ENCODE measurements around the gene SART1.

The SART1 gene

DNA sequence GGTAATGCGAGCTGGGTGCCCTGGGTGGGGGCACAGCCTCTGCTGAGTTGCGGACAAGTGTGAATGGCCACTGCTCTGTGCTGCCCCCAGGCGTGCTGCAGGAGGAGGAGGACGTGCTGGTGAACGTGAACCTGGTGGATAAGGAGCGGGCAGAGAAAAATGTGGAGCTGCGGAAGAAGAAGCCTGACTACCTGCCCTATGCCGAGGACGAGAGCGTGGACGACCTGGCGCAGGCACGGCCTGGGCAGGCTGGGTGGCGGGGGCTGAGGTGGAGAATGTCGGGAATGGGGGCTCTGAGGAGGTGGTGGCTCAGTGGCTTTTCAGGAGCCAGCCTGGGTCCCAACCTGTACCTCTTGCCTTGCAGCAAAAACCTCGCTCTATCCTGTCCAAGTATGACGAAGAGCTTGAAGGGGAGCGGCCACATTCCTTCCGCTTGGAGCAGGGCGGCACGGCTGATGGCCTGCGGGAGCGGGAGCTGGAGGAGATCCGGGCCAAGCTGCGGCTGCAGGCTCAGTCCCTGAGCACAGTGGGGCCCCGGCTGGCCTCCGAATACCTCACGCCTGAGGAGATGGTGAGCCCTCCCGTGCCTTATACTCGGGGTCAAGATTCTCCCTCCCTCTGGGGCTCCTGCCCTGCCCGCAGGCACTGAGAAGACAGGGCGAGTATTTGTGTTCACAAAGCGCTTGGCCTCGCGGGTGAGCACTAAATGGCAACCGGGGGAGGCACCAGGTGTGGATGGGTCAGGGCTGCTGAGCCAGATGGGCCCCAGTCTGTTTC, 4.6 kb downstream of the SART1 start:
- no peaks in the 10 kb centered on the region for H3K9me3 Mint-ChIP-seq
- no peaks in the 10 kb centered on the region for H3K27me3 Mint-ChIP-seq
- ATAC-seq (ENCODE audit: low read depth), result no peak
- no peak overlapping the region for H3K27ac Mint-ChIP-seq
- no peak for DNase-seq (ENCODE audit: low spot score in 2 of 2)
- peaks cover 42% of the 10 kb centered on the region for H3K36me3 Mint-ChIP-seq
- H3K4me3 Mint-ChIP-seq, result no peak overlapping the region
- H3K4me1 Mint-ChIP-seq, result peaks cover 32% of the 10 kb centered on the region

DNA sequence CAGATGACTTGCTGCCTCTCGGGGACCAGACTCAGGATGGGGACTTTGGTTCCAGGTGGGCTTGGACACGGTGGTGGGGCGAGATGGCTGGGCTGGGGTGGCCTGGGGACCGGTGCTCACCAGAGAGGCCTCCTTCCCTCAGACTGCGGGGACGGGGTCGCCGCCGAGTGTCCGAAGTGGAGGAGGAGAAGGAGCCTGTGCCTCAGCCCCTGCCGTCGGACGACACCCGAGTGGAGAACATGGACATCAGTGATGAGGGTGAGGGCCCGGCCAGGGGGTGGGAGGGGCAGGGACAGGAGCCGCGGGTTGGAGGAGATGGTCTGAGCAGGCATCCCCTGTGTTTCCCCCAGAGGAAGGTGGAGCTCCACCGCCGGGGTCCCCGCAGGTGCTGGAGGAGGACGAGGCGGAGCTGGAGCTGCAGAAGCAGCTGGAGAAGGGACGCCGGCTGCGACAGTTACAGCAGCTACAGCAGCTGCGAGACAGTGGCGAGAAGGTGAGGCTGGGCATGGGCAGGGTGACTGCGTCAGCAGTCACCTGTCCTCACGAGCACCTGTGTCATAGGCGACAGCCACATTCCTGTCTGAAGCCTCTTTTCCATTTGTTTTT, 5.9 kb downstream of the SART1 start:
- H3K4me3 Mint-ChIP-seq, result no peak overlapping the region
- no peak for ATAC-seq (ENCODE audit: low read depth)
- H3K9me3 Mint-ChIP-seq, result no peaks in the 10 kb centered on the region
- peaks cover 29% of the 10 kb centered on the region for H3K4me1 Mint-ChIP-seq
- no peak overlapping the region for H3K27ac Mint-ChIP-seq
- H3K27me3 Mint-ChIP-seq, result no peaks in the 10 kb centered on the region
- no peak for DNase-seq (ENCODE audit: low spot score in 2 of 2)
- peaks cover 45% of the 10 kb centered on the region for H3K36me3 Mint-ChIP-seq

DNA sequence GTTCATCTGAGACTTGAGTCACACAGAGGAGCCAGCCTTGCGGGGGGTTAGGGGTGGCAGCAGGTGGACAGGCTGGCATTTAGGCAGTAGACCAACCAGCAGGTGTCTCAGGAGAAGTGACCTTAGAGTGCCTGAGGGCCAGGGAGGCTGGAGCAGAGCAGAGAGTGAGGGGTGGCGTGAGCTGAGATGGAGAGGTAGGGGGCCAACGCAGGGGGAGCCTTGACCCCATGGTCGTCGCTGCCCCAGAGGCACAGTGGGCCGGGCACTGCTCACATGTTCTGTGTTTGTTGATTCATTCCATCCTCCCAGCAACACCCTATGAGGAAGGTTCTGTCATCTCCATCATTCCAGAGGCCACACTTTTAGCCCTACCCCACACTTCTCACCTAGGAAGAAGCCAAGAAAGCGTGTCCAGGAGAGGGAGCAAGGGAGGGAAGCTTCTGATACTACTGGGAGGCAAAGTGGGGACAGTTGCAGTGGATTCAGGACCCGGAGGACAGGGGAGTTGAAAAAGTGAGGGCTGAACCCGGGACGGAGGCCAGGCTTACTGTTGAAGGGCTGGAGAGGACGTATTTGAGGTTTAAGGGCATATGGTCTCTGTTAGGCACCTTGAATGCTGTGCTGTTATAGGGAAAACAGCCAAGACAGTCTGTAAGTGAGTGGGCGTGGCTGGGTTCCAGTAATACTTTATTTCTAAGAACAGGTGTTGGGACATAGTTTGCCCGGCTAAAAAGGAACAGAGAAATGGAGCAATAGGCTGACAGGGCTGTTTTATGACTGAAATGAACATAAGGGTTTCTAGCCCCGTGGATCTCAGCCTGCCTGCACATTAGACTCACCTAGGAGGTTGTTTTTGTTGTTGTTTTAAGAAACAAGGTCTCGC, 7.3 kb downstream of the SART1 start:
- ATAC-seq (ENCODE audit: low read depth) (no peak), DNase-seq (ENCODE audit: low spot score in 2 of 2) (no peak)
- Mint-ChIP-seq H3K36me3 (peaks cover 42% of the 10 kb centered on the region), H3K27me3 (no peaks in the 10 kb centered on the region), H3K4me3 (no peak overlapping the region), H3K27ac (peak overlapping the region; percentile 9), H3K4me1 (peaks cover 23% of the 10 kb centered on the region), H3K9me3 (no peaks in the 10 kb centered on the region)

DNA sequence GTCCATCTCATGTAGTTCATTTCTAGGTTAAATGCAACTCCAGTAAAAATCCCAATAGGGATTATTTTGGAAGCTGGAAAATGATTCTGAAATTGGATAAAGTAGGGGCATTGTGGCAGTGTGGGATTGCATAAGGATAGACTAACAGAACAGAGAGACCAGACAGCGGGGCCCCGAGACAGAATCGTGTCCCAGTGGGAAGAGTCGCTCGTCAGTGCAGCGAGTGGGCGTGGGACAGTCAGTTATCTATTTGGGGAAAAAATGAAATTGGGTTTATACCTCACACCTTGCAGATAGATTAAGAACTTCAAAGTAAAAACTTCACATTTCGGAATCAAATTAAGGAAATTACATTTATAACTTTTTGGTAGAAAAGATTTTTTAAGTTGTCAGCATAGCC, 10.6 kb downstream of the SART1 start:
- H3K27me3 Mint-ChIP-seq, result no peaks in the 10 kb centered on the region
- peaks cover 16% of the 10 kb centered on the region for H3K4me1 Mint-ChIP-seq
- no peak overlapping the region for H3K27ac Mint-ChIP-seq
- H3K9me3 Mint-ChIP-seq, result no peaks in the 10 kb centered on the region
- DNase-seq (ENCODE audit: low spot score in 2 of 2) (no peak), ATAC-seq (ENCODE audit: low read depth) (no peak)
- H3K4me3 Mint-ChIP-seq, result no peak overlapping the region
- H3K36me3 Mint-ChIP-seq, result peaks cover 32% of the 10 kb centered on the region

DNA sequence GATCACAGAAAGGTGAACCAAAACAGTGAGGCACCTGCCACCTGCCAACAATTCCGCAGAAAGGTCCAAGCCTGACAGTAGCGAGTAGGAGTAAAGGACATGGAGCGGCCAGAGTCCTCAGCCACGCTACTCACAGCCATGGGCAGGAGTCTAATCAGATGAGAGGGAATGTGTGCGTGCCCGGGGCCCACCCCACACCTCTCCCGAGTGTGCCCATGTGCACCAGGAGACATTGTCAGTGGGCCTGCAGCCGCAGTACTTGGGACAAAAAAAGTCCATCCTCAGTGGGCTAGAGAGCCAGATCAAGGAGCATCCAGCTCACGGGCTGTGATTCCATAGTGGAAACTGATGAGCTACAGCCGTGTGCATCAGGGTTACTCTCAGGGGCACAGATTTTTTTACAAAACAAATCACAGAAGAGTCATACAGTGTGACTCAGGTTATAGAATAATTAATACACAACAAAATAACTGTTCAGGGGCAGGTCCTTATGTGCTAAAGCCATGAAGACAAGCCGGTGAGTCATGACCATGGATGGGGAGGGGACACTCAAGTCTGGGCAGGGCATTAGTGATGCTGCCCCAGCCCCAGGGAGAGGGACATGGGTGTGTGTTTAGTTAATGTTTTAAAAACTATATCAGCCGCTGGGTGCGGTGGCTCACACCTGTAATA, 12.0 kb downstream of the SART1 start:
- Mint-ChIP-seq H3K27me3 (no peaks in the 10 kb centered on the region), H3K9me3 (no peaks in the 10 kb centered on the region), H3K4me3 (no peak overlapping the region), H3K4me1 (peaks cover 13% of the 10 kb centered on the region), H3K27ac (no peak overlapping the region), H3K36me3 (peaks cover 33% of the 10 kb centered on the region)
- DNase-seq (ENCODE audit: low spot score in 2 of 2), result no peak
- no peak for ATAC-seq (ENCODE audit: low read depth)

DNA sequence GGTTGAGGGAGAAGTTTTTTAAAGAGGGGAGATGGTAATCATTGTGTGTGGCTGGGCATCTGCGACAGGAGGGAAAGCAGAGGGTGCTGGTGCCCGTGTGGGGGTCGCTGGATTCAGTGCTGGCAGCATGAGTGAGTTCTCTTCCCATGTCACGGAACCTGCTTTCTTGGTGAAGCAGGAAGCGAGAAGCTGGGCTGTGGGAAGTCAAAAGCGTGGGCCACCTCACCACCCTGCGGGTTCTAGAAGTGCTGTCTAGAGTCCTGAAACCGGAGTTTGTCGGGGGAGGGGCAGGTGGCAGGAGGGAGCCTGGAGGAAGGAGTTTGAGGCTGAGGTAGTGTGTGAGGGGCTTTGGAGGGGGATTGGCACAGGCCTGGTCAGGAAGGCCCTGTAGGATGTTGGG, 14.2 kb downstream of the SART1 start:
- Mint-ChIP-seq H3K27me3 (no peaks in the 10 kb centered on the region), H3K9me3 (no peaks in the 10 kb centered on the region), H3K4me3 (no peak overlapping the region), H3K4me1 (peaks cover 5% of the 10 kb centered on the region), H3K27ac (peak overlapping the region; percentile 16), H3K36me3 (peaks cover 30% of the 10 kb centered on the region)
- DNase-seq (ENCODE audit: low spot score in 2 of 2) (no peak), ATAC-seq (ENCODE audit: low read depth) (no peak)

DNA sequence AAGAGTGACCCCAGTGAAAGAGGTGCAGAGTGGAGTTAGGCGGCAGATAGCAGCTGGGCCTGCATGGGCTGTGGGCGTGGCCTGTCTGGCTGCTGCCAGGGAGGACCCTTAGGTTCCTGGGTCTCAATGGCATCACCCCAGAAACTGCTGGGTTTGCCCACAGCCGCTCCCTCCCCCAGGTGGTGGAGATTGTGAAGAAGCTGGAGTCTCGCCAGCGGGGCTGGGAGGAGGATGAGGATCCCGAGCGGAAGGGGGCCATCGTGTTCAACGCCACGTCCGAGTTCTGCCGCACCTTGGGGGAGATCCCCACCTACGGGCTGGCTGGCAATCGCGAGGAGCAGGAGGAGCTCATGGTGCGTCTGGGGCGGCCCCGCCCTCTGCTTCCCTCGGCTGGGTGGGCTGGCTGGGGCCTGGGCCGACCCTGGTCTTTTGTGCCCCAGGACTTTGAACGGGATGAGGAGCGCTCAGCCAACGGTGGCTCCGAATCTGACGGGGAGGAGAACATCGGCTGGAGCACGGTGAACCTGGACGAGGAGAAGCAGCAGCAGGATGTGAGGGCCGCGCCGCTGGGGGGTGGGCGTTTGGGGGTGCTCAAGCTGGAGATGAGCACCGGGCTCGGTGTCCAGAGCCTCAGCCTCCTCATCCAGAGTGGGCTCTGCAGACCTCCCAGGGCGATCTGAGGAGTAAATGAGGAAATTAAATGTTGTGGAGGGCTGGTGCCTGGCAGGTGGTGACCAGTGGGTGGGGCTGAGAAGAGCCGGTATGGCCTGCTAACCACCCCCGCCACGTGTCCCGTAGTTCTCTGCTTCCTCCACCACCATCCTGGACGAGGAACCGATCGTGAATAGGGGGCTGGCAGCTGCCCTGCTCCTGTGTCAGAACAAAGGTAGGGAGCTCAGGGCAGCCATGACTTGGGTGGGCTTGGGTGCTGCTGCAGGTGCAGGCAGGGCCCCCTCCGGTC, 15.0 kb downstream of the SART1 start:
- Mint-ChIP-seq H3K4me3 (no peak overlapping the region), H3K4me1 (peaks cover 5% of the 10 kb centered on the region), H3K36me3 (peaks cover 29% of the 10 kb centered on the region), H3K27ac (no peak overlapping the region), H3K9me3 (no peaks in the 10 kb centered on the region), H3K27me3 (no peaks in the 10 kb centered on the region)
- DNase-seq (ENCODE audit: low spot score in 2 of 2) (no peak), ATAC-seq (ENCODE audit: low read depth) (no peak)

DNA sequence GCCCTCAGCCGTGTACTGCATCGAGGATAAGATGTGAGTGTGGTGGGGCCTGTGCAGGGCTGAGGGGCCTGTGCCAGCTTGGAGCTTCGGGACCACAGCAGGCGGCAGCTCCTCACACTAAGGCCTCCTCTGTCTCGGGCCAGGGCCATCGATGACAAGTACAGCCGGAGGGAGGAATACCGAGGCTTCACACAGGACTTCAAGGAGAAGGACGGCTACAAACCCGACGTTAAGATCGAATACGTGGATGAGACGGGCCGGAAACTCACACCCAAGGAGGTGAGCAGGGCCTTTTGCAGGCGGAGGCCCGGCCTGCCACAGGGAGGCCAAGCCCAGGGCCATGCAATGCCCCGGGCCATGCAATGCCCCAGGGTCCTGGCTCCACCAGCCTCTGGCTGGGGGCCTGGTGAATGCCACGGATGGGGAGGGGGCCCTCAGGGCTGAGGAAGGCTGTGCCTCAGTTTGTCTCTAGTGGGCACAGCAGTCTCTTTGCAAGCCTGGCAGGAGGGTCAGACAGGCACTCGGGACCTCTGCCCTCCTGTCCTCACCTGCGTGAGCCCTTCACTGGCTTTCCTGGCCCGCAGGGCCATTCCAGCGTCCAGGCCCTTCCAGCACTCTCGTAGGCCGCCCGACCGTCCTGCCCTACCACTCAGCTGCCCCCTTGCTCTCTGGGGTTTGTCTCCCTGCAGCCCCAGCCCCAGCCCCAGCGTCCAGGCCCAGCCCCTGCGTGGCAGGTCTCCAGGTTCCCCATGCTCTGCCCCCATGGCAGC, 16.3 kb downstream of the SART1 start:
- ATAC-seq (ENCODE audit: low read depth), result no peak
- Mint-ChIP-seq H3K9me3 (no peaks in the 10 kb centered on the region), H3K27me3 (no peaks in the 10 kb centered on the region), H3K27ac (no peak overlapping the region), H3K4me3 (no peak overlapping the region), H3K36me3 (peaks cover 25% of the 10 kb centered on the region), H3K4me1 (peaks cover 3% of the 10 kb centered on the region)
- no peak for DNase-seq (ENCODE audit: low spot score in 2 of 2)

DNA sequence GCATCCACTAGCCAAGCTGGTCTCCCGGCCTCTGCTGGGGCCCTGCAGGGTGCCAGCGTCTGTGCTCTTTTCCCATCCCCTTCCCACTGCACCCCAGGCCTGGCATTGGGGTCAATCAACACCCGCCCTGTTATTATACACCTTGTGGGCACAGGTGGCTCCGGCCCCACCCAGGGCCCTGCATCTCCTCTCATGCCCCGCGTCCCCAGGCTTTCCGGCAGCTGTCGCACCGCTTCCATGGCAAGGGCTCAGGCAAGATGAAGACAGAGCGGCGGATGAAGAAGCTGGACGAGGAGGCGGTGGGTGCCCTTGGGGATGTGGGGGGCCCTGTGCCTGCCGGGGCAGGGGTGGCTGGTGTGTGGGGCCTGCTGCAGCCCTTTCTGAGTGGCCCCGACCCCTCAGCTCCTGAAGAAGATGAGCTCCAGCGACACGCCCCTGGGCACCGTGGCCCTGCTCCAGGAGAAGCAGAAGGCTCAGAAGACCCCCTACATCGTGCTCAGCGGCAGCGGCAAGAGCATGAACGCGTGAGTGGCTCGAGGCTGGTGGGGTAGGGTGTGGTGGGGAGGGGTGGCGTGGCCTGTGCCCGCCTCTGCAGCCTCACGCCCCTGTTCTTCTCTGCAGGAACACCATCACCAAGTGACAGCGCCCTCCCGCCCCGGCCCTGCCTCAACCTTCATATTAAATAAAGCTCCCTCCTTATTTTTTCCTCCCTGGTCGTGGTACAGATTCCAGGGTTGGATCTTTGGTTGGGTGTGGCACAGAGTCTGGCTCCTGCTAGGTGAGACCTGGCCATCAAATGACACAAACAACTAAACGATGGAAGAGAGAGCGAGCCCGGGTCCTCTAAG, 17.1 kb downstream of the SART1 start:
- H3K36me3 Mint-ChIP-seq, result peaks cover 21% of the 10 kb centered on the region
- no peaks in the 10 kb centered on the region for H3K4me1 Mint-ChIP-seq
- H3K27me3 Mint-ChIP-seq, result no peaks in the 10 kb centered on the region
- no peak overlapping the region for H3K27ac Mint-ChIP-seq
- H3K9me3 Mint-ChIP-seq, result no peaks in the 10 kb centered on the region
- ATAC-seq (ENCODE audit: low read depth) (no peak), DNase-seq (ENCODE audit: low spot score in 2 of 2) (no peak)
- no peak overlapping the region for H3K4me3 Mint-ChIP-seq

DNA sequence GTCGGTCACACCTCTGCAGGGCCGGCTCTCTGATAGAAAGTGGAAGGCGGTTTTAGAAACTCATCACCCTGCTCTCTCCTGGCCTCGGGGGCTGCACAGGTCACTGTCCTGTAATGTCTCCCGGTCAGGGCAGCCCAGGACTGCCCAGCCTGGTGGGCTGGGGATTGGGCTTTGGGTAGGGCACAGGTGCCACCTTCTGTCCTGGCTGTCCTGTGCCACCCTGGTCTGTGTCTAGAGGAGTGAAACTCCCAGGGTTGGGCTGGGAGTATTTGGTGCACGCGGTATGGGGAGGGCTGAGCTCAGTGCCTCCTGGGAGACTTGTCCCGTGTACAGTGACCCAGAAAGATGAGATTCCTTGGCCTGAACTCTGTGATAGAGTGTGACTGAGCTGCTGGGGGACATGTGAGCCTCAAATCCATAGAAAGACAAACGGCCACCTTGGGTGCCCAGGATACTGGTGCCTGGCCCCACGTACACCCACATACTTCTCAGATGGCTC, 17.8 kb downstream of the SART1 start:
- no peaks in the 10 kb centered on the region for H3K9me3 Mint-ChIP-seq
- H3K36me3 Mint-ChIP-seq, result peaks cover 21% of the 10 kb centered on the region
- no peaks in the 10 kb centered on the region for H3K4me1 Mint-ChIP-seq
- DNase-seq (ENCODE audit: low spot score in 2 of 2), result no peak
- no peak overlapping the region for H3K27ac Mint-ChIP-seq
- H3K27me3 Mint-ChIP-seq, result no peaks in the 10 kb centered on the region
- H3K4me3 Mint-ChIP-seq, result no peak overlapping the region
- no peak for ATAC-seq (ENCODE audit: low read depth)

DNA sequence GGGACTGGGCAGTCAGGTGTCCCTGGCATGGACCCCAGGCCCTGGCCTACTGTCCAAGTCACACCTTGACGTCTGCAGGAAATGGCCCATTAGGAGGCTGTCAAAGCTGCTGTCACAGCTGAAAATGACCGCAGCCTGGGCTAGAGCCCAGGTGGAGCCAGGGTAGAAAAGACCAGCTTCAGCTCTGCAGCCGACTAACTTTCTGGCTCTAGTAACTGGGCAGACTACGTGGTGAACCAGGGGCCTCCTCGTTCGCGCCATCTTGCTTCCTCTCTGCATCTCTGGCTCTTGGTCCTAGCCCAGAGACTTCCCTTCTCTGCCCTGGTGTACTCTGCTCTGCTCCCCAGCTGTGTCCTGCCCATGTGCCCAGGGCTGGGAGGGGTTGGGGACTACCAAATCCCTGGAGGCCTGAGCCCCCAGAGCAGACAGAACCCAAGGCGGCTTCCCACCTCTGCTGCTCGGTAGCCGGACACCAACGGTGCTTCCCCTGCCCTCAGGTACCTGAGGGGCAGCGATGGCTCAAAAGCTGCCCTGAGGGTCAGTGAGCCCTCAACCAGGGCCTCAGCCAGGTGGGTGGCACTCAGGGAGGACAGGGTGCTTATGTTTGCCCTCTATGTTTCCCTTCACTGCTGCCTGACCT, 19.7 kb downstream of the SART1 start:
- no peaks in the 10 kb centered on the region for H3K4me1 Mint-ChIP-seq
- no peak for DNase-seq (ENCODE audit: low spot score in 2 of 2)
- peaks cover 15% of the 10 kb centered on the region for H3K36me3 Mint-ChIP-seq
- H3K27me3 Mint-ChIP-seq, result no peaks in the 10 kb centered on the region
- no peak overlapping the region for H3K27ac Mint-ChIP-seq
- H3K9me3 Mint-ChIP-seq, result no peaks in the 10 kb centered on the region
- ATAC-seq (ENCODE audit: low read depth), result no peak
- H3K4me3 Mint-ChIP-seq, result no peak overlapping the region

Measured in memory B cell (primary cell).